ENCODE results near the gene KCNJ10. TPM values are rescaled to one million over a fixed set of nuclear protein-coding genes. Genes with fewer than 3 reads are reported as not detected.

The KCNJ10 gene
- total and polyA plus RNA-seq, 2 of the 13 experiments (the other 11 are each of a cell fraction or from before 2014, with no cell fraction given) = 4.4 to 10.3 TPM

DNA sequence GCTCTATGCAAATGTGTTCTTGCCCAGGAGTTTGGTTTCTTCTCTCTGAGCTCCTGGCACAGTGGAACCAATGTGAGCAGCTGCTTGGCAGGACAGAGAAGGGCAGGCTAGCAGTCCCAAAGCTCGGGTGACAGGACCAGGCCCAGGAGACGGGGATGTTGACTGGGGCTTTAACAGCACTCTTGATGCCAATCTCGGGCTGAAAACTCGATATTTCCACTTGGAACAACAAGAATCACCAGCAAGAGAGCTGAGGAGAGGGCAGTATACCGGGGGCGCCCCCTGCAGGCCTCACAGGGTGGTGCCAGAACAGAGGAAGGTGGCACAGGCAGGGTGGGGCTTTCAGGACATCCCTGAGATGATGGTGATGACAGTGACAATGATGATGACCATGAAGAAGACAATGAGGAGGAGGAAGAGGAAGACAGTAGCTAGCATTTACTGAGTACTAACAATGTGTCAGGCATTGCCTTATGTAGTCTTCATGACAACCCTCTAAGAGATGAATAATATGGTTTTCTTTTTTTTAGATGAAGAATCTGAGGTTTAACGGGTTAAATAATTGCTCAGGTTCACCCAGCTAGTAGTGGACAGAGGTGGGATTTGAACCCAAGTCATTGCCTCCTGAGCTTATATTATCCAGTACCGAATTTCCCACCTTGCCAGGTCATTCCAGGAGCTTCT is 8.7 kb upstream of the KCNJ10 start (continued):
- TF ChIP-seq SOX13 (IDR thresholded peaks at IDR 0.05) = no peak
- 0 out of 4 replicates have a peak, but pooled peaks of 1 of the 2 experiments have one; percentile 15 for TF ChIP-seq SOX13 (CRISPR knock-in tag; conservative IDR thresholded peaks at IDR 0.05 in 1 of 2, IDR thresholded peaks at IDR 0.05 in 1 of 2)
- TF ChIP-seq, protein P1, sequence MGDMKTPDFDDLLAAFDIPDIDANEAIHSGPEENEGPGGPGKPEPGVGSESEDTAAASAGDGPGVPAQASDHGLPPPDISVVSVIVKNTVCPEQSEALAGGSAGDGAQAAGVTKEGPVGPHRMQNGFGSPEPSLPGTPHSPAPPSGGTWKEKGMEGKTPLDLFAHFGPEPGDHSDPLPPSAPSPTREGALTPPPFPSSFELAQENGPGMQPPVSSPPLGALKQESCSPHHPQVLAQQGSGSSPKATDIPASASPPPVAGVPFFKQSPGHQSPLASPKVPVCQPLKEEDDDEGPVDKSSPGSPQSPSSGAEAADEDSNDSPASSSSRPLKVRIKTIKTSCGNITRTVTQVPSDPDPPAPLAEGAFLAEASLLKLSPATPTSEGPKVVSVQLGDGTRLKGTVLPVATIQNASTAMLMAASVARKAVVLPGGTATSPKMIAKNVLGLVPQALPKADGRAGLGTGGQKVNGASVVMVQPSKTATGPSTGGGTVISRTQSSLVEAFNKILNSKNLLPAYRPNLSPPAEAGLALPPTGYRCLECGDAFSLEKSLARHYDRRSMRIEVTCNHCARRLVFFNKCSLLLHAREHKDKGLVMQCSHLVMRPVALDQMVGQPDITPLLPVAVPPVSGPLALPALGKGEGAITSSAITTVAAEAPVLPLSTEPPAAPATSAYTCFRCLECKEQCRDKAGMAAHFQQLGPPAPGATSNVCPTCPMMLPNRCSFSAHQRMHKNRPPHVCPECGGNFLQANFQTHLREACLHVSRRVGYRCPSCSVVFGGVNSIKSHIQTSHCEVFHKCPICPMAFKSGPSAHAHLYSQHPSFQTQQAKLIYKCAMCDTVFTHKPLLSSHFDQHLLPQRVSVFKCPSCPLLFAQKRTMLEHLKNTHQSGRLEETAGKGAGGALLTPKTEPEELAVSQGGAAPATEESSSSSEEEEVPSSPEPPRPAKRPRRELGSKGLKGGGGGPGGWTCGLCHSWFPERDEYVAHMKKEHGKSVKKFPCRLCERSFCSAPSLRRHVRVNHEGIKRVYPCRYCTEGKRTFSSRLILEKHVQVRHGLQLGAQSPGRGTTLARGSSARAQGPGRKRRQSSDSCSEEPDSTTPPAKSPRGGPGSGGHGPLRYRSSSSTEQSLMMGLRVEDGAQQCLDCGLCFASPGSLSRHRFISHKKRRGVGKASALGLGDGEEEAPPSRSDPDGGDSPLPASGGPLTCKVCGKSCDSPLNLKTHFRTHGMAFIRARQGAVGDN (CRISPR knock-in tag; IDR thresholded peaks at IDR 0.05) = peak; percentile 28; the same call in 1 of the 2 replicates
- TF ChIP-seq U2AF1 (optimal IDR thresholded peaks at IDR 0.05; ENCODE audit: low read depth, low read length) = no peak
- TF ChIP-seq, protein P2, sequence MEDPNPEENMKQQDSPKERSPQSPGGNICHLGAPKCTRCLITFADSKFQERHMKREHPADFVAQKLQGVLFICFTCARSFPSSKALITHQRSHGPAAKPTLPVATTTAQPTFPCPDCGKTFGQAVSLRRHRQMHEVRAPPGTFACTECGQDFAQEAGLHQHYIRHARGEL (CRISPR knock-in tag; IDR thresholded peaks at IDR 0.05) = 0 out of 2 replicates have a peak, but pooled peaks have one; percentile 37
- TF ChIP-seq ZFYVE20 (CRISPR knock-in tag; IDR thresholded peaks at IDR 0.05; ENCODE audit: borderline replicate concordance, low read depth) = no peak
- TF ChIP-seq, protein P3, sequence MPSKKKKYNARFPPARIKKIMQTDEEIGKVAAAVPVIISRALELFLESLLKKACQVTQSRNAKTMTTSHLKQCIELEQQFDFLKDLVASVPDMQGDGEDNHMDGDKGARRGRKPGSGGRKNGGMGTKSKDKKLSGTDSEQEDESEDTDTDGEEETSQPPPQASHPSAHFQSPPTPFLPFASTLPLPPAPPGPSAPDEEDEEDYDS (CRISPR knock-in tag; IDR thresholded peaks at IDR 0.05) = no peak
- TF ChIP-seq KDM2A (CRISPR knock-in tag; IDR thresholded peaks at IDR 0.05; ENCODE audit: borderline replicate concordance, low read depth) = peak; percentile 54
- TF ChIP-seq ZNF263 (CRISPR knock-in tag; IDR thresholded peaks at IDR 0.05) = 0 out of 2 replicates have a peak, but pooled peaks have one; percentile 23
- TF ChIP-seq CAMTA2 (CRISPR knock-in tag; IDR thresholded peaks at IDR 0.05; ENCODE audit: borderline replicate concordance) = no peak
- TF ChIP-seq ASH2L (IDR thresholded peaks at IDR 0.05; ENCODE audit: insufficient read length, low read depth, low read length) = peak; percentile 18
- peak; percentile 41 for TF ChIP-seq TEAD3 (CRISPR knock-in tag; optimal IDR thresholded peaks at IDR 0.05; ENCODE audit: borderline replicate concordance)
- peak; percentile 80 for TF ChIP-seq RAD21 (CRISPR knock-in tag; IDR thresholded peaks at IDR 0.05)
- peak; percentile 75 for TF ChIP-seq SMC3 (IDR thresholded peaks at IDR 0.05; ENCODE audit: low read length)
- peak; percentile 94 for TF ChIP-seq XRCC5 (optimal IDR thresholded peaks at IDR 0.05; ENCODE audit: low read length)
- TF ChIP-seq, protein P4, sequence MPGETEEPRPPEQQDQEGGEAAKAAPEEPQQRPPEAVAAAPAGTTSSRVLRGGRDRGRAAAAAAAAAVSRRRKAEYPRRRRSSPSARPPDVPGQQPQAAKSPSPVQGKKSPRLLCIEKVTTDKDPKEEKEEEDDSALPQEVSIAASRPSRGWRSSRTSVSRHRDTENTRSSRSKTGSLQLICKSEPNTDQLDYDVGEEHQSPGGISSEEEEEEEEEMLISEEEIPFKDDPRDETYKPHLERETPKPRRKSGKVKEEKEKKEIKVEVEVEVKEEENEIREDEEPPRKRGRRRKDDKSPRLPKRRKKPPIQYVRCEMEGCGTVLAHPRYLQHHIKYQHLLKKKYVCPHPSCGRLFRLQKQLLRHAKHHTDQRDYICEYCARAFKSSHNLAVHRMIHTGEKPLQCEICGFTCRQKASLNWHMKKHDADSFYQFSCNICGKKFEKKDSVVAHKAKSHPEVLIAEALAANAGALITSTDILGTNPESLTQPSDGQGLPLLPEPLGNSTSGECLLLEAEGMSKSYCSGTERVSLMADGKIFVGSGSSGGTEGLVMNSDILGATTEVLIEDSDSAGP (CRISPR knock-in tag; IDR thresholded peaks at IDR 0.05; ENCODE audit: borderline replicate concordance) = peak; percentile 27; the same call in 1 of the 2 replicates
- TF ChIP-seq, protein P5, sequence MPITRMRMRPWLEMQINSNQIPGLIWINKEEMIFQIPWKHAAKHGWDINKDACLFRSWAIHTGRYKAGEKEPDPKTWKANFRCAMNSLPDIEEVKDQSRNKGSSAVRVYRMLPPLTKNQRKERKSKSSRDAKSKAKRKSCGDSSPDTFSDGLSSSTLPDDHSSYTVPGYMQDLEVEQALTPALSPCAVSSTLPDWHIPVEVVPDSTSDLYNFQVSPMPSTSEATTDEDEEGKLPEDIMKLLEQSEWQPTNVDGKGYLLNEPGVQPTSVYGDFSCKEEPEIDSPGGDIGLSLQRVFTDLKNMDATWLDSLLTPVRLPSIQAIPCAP (CRISPR knock-in tag; IDR thresholded peaks at IDR 0.05; ENCODE audit: low read depth) = no peak

All from HepG2 (cell line).